Ectodermal cell (in vitro differentiated cells): Measurements from ENCODE around the gene SLC24A4.

ENCODE experiments used
- H3K27ac ChIP-seq: 2 replicates; pipeline ENCODE4 v1.7.0; 2013; ENCODE audit warnings: mild to moderate bottlenecking, low read depth, low read length; ENCODE audit not compliant: insufficient read depth, poor library complexity, severe bottlenecking
- H3K27me3 ChIP-seq: 2 replicates; pipeline ENCODE4 v1.7.0; 2013; ENCODE audit warnings: mild to moderate bottlenecking, low read length; ENCODE audit not compliant: insufficient read depth, control insufficient read depth, poor library complexity, severe bottlenecking
- H3K36me3 ChIP-seq: one replicate; pipeline ENCODE4 v1.7.0; 2013; ENCODE audit warnings: low read length; ENCODE audit not compliant: control insufficient read depth, insufficient read depth
- H3K4me1 ChIP-seq: one replicate; pipeline ENCODE4 v1.7.0; 2013; ENCODE audit warnings: low read length; ENCODE audit not compliant: control insufficient read depth, insufficient read depth
- H3K4me3 ChIP-seq: 2 replicates; pipeline ENCODE4 v1.7.0; 2013; ENCODE audit warnings: low read depth, low read length, control low read depth; ENCODE audit not compliant: insufficient read depth
- H3K9me3 ChIP-seq: 2 replicates; pipeline ENCODE4 v1.7.0; 2013; ENCODE audit warnings: mild to moderate bottlenecking, low read length, moderate library complexity; ENCODE audit not compliant: control insufficient read depth
- WGBS, 2 experiments: methylation state at CpG; one replicate each; pipeline ENCODE4 v1.1.7; 2013; ENCODE audit warnings: missing lambda C conversion rate in 2 of 2; 5-methylcytosine and 5-hydroxymethylcytosine counted together

Gene SLC24A4

DNA sequence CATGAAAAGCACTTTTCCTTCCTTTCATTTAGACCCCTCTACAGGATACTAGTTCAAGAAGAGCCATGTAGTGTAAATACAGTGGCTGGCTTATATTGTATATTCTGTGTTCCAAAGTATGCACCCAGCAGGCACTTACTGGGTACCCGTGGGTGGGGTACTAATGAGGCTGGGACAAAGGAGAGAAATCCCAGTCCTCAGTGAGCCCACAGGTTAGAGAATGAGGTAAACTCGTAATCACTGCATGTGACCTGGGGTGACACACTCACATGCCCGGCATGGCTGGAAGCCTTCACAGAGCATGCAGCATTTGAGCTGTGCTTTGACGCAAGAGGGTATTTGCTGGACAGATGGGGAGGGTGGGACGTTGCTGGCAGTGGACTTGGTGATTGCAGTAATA, 17.1 kb downstream of the SLC24A4 start:
- Histone ChIP-seq H3K4me3 (no peak overlapping the region), H3K27me3 (no peaks in the 10 kb centered on the region), H3K27ac (no peak overlapping the region), H3K36me3 (no peaks in the 10 kb centered on the region), H3K4me1 (no peaks in the 10 kb centered on the region), H3K9me3 (no peaks in the 10 kb centered on the region)
- WGBS, 2 experiments = 85 to 90% methylated on average over 5 of the region's 5 CpGs

- Histone ChIP-seq H3K4me1 (no peaks in the 10 kb centered on the region), H3K27me3 (no peaks in the 10 kb centered on the region), H3K36me3 (no peaks in the 10 kb centered on the region), H3K4me3 (no peak overlapping the region), H3K27ac (no peak overlapping the region), H3K9me3 (no peaks in the 10 kb centered on the region)
- WGBS, 2 experiments = 85 to 88% methylated on average over 7 of the region's 7 CpGs
Measured at GRCh38 chr14:92340931-92341330, 18.0 kb downstream of the SLC24A4 start.

DNA sequence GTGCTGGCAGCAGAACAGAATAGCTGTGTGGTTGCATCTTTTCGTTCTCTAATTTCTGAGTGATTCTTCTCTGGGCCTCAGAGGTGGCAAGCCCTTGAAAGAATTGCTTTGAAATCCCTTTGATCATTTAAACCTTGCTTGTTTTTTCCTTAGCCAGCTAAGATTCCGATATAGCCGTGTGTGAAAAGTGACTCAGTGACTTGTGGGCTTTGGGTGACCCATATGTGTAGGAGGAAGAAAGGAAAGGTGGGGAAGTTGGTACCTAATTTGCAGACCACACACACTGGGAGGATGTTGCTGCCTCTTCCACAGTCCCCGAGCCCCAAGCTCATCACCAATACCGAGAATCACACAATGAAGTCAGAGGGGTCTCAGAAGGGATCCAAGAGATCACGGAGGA, 18.8 kb downstream of the SLC24A4 start:
- Histone ChIP-seq H3K36me3 (no peaks in the 10 kb centered on the region), H3K27ac (no peak overlapping the region), H3K9me3 (no peaks in the 10 kb centered on the region), H3K4me3 (no peak overlapping the region), H3K4me1 (no peaks in the 10 kb centered on the region), H3K27me3 (no peaks in the 10 kb centered on the region)
- 92% methylated on average over 6 of the region's 6 CpGs for WGBS, 2 experiments

DNA sequence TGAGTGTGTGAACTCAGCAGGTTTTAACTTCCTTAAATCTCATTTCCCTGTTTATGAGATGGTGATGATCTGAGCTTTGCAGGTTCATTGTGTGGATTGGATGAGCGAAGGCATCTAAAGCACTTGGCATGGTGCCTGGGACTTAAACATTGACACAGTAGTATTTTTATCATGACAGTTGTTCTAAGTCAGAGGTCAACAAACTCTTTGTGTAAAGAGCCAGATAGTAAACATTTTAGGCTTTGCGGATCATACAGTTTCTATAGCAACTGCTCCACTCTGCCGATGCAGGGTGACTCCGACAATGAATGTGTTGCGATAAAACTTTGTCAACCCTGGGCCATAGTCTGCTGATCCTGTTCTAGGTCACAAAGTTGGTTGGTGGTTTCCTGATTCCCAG, 25.2 kb downstream of the SLC24A4 start:
- H3K27me3 ChIP-seq = no peaks in the 10 kb centered on the region
- H3K27ac ChIP-seq = no peak overlapping the region
- no peak overlapping the region for H3K4me3 ChIP-seq
- H3K4me1 ChIP-seq = no peaks in the 10 kb centered on the region
- H3K36me3 ChIP-seq = no peaks in the 10 kb centered on the region
- H3K9me3 ChIP-seq = no peaks in the 10 kb centered on the region
- 94% methylated on average over 5 of the region's 5 CpGs for WGBS, 2 experiments

- Histone ChIP-seq H3K4me3 (no peak overlapping the region), H3K36me3 (no peaks in the 10 kb centered on the region), H3K27ac (no peak overlapping the region), H3K9me3 (no peaks in the 10 kb centered on the region), H3K4me1 (no peaks in the 10 kb centered on the region), H3K27me3 (no peaks in the 10 kb centered on the region)
- WGBS, 2 experiments = 88 to 95% methylated on average over 1 of the region's 1 CpG
Measured at GRCh38 chr14:92351750-92352149, 28.8 kb downstream of the SLC24A4 start.

- Histone ChIP-seq H3K9me3 (no peaks in the 10 kb centered on the region), H3K4me1 (no peaks in the 10 kb centered on the region), H3K36me3 (no peaks in the 10 kb centered on the region), H3K27me3 (no peaks in the 10 kb centered on the region), H3K4me3 (no peak overlapping the region), H3K27ac (no peak overlapping the region)
- 59% methylated on average over 8 to 9 of the region's 9 CpGs for WGBS, 2 experiments
Measured at GRCh38 chr14:92352158-92352985, 29.4 kb downstream of the SLC24A4 start.

- Histone ChIP-seq H3K4me3 (no peak overlapping the region), H3K4me1 (no peaks in the 10 kb centered on the region), H3K27me3 (no peaks in the 10 kb centered on the region), H3K36me3 (no peaks in the 10 kb centered on the region), H3K27ac (no peak overlapping the region), H3K9me3 (no peaks in the 10 kb centered on the region)
- 87 to 95% methylated on average over 3 of the region's 3 CpGs for WGBS, 2 experiments
Measured at GRCh38 chr14:92353447-92353846, 30.5 kb downstream of the SLC24A4 start.

DNA sequence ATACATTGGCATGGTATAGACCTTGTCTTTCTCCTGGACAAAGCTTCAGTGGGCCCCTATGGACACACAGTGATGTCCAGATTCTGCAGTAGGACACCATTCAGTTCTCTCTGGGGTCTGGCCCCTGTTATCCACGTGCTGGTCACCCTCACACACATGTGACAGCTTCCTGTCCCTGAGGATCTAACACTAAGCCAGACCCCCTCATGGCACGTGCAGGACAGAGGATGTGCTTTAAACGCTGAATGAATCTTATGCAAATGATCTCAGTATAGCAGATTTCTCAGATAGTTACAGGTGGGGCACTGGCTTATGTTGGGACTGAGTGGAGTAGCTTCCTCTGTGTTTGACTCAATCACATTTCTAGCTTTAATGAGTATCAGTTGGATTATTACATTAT, 33.7 kb downstream of the SLC24A4 start:
- Histone ChIP-seq H3K27ac (no peak overlapping the region), H3K4me3 (no peak overlapping the region), H3K36me3 (no peaks in the 10 kb centered on the region), H3K4me1 (no peaks in the 10 kb centered on the region), H3K27me3 (no peaks in the 10 kb centered on the region), H3K9me3 (no peaks in the 10 kb centered on the region)
- 61% methylated on average over 3 of the region's 3 CpGs for WGBS, 2 experiments

- Histone ChIP-seq H3K27me3 (no peaks in the 10 kb centered on the region), H3K36me3 (no peaks in the 10 kb centered on the region), H3K27ac (no peak overlapping the region), H3K9me3 (no peaks in the 10 kb centered on the region), H3K4me1 (no peaks in the 10 kb centered on the region), H3K4me3 (no peak overlapping the region)
- 87 to 90% methylated on average over 13 of the region's 13 CpGs for WGBS, 2 experiments
Measured at GRCh38 chr14:92360651-92361370, 37.8 kb downstream of the SLC24A4 start.

DNA sequence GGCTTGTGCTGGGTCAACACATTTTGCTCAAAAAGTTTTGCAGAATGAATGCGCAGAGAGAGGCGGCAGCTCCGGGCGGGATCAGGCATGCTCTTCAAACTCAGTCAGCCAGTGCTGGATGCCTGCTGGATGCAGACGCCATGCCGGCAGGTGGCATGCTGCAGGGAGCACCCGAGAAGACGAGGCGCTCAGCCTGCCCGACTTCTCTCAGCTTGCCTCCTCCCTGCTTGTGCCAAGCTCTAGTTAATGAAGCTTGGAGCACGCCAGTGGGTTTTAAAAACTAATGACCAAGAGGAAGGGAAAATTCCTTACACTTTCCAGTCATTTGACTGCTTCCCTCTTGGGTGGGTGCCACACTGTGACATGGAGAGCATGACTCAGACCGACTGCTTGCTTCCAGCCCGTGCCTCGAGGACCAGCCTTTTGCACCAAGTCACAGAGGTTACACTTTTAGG, 39.8 kb downstream of the SLC24A4 start:
- Histone ChIP-seq H3K27ac (no peak overlapping the region), H3K4me3 (no peak overlapping the region), H3K9me3 (no peaks in the 10 kb centered on the region), H3K27me3 (no peaks in the 10 kb centered on the region), H3K4me1 (no peaks in the 10 kb centered on the region), H3K36me3 (no peaks in the 10 kb centered on the region)
- WGBS, 2 experiments = 92% methylated on average over 14 of the region's 14 CpGs
